OCI-M2 (cell line): ENCODE results near the gene SMIM35.
"Not testable (repeated sequence)": the region's sequence is repeated elsewhere in the genome, so short reads cannot be mapped to it uniquely, and the experiment has no call there.

ENCODE experiments used
- DNase-seq: peaks from one replicate; lab custom pipeline; 2025; ENCODE audit not compliant: unreplicated experiment; lab: John Stamatoyannopoulos, UW

Gene SMIM35

GRCh38 chr11:118046051-118046963, 40.5 kb downstream of the SMIM35 start:
- no peak for DNase-seq

GRCh38 chr11:118045191-118045590, 41.6 kb downstream of the SMIM35 start:
- no peak for DNase-seq

GRCh38 chr11:118042796-118043195, 44.0 kb downstream of the SMIM35 start:
- DNase-seq, result no peak

DNA sequence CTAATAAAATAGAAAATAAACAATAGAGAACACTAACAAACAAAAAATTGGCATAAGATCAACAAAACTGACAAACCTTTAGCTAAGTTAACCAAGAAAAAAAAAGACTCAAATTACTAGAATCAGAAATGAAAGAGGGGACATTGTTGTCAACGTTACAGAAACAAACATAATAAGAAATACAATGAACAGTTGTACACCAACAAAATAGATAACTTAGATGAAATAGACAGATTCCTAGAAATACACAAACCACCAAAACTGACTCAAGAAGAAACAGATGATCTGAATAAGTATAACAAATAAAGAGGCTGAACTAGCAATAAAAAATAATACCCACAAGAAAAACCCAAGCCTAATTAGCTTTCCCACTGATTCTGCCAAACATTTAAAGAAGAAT, 44.6 kb downstream of the SMIM35 start:
- no peak for DNase-seq

GRCh38 chr11:118033443-118033842, 53.3 kb downstream of the SMIM35 start:
- no peak for DNase-seq

DNA sequence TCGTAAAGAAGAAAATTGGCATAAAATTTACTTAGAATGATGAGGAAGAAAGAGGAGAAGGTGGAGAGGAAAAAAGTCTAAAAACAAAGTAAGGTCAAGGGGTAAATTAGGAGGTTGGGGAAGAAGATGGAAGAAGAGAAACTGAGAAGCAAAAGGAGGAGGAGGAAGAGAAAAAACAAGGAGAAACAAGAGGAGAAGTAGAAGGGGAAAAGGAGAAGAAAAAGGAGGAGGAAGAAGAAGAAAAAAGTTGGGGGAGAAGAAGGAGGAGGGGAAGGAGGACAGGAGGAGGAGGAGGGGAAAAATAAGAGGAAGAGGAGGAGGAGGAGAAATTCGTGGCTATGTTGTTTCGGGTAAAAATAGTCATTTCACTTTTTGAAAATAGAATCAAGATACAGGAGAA, 58.1 kb downstream of the SMIM35 start:
- no peak for DNase-seq

- DNase-seq, result no peak
Observed at GRCh38 chr11:118027694-118028093, 59.1 kb downstream of the SMIM35 start.

DNA sequence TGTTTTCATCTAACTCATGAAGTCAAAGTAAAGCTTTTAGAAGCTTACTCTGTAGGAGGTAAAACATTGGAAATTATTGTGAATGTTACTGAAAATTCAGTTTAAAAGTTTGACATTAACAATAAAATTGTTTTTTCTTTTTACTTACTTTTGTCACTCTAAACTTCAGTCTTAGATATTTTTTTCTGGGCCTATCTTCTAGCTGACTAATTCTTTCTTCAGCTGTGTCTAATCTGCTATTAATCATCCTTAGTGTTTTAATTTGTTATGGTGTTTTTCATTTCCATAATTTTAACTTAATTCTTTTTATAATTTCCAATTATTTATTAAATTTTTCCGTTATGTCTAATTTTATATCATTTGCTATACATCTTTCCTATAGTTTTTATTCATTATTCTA, 65.6 kb downstream of the SMIM35 start:
- no peak for DNase-seq

DNA sequence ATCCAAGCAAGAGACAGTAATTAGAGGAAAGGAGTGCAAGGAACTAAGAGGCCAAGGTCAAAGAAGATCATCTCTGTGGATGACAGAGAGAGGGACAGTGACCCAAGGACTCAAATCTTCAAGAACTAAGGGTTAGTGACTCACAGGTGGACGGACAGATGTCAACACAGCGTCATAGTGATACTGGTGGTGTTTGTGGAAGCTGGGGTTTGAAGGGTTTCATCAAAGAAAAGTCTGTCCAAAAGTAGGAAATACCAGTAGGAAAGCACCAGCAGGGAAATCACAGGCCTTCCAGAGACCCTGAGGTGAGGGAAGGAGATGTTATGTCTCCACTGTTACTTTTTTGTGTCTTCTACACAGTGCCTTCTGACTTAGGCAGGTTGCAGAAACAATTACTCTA, 68.4 kb downstream of the SMIM35 start:
- DNase-seq, result no peak

DNA sequence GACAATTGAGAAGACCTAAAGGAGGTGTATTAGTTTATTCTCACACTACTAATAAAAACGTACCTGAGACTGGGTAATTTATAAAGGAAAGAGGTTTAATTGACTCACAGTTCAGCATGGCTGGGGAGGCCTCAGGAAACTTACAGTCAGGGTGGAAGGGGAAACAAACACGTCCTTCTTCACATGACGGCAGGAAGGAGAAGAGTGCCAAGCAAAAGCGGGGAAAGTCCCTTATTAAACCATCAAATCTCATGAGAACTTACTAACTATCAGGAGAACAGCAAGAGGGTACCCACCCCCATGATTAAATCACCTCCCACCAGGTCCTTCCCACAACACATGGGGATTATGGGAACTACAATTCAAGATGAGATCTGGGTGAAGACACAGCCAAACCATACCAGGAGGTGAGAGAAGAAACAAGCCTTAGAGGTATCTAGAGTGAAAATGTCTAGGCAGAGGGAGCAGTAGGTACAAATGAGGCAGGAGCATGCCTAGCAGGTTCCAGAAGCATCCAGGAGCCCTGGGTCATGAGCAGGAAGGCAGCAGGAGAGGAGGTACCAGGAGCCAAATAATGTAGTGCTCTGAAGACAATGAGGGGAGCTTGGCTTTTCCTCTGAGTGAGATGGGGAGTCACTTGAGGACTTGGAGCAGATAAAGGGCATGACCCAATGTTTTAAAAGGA, 69.0 kb downstream of the SMIM35 start:
- DNase-seq, result no peak

- no peak for DNase-seq
Observed at GRCh38 chr11:118017111-118017510, 69.7 kb downstream of the SMIM35 start.

GRCh38 chr11:118016104-118016503, 70.7 kb downstream of the SMIM35 start:
- DNase-seq, result no peak

- no peak for DNase-seq
Observed at GRCh38 chr11:118015385-118015841, 71.3 kb downstream of the SMIM35 start.

DNA sequence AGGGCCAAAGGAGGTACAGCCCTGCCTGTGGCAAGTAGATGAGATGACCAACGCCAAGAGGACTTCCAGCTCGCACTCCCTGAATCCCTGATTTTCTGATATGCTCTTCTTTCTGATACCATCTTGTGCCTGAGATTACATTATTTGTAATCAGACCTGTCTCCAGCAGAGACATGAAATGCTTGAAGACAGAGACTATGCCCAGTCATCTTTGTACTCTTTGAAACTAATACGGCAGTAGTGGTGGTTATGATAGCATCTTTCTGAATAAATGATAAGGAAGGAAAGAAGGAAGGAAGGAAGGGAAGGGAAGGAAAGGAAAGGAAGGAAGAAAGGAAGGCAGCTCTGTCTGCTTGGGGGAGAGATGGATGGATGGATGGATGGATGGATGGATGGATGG, 72.7 kb downstream of the SMIM35 start:
- DNase-seq, result no peak

DNA sequence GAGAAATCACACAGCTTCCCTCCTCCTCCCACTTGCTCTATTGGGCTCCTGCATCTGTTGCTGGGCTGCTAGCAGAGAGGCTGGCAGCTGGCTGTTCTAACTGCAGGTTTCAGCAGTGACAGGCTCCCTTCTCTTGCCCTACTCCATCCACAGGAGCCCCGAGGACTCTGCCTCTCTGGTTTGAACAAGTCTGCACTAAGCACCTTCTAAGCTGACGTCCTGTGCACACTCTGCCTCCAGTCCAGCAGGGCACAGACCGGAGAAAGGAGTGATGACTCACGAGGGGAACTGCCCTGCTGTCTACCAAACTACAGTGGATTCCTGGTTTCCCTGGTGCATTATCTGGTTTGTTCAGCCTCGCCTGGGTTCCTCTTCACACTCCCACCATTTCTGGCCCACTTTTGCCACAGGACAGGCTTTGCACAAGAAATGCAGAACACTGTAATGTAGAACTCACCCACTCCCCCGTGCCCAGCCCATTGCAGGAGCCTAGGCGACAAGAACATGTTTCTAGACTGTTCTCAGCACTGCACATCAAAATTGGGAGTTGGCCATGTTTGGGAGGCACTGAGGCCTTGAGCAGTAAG, 74.6 kb downstream of the SMIM35 start:
- no peak for DNase-seq

GRCh38 chr11:118010738-118011461, 75.9 kb downstream of the SMIM35 start:
- no peak for DNase-seq

DNA sequence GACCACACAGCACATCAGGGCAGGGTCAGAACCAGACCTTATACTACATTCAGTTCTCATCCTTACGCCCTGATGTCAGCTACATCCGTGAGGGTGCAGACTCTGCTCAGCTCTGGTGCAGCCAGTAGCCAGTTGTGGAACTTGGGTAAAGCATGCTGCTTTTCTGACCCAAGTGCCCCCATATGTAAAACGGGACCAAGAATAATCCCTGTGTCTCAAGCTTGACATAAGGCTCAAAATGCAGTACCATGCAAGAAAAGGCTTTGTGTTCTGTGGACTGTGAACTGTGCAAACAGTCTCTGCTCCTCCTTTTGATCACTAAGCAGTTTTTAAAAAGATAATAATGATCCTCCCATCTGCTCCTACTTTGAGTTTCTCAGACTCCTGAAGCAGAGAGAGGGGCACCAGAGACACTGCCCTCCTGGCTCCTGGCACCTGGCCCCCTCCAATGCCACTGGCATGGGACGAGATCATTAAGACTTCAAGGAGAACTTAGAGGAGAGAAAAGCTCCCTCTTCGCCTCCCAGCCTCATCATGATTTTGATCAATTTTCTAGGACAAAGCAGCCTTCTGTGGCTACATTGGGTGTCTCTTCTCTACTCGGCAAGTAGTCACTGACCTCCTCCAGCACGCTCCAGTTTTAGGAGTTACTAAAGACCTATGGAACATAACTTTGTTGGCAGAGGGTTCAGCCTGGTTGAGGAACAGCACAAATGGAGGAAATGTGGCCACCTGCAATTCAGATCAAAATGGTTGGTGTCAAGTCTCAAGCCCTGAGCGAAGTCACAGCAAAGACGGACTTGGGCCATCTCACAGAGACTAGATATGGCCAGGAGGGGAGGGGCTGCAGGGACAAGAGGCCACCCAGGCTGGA, 76.7 kb downstream of the SMIM35 start:
- DNase-seq, result no peak

DNA sequence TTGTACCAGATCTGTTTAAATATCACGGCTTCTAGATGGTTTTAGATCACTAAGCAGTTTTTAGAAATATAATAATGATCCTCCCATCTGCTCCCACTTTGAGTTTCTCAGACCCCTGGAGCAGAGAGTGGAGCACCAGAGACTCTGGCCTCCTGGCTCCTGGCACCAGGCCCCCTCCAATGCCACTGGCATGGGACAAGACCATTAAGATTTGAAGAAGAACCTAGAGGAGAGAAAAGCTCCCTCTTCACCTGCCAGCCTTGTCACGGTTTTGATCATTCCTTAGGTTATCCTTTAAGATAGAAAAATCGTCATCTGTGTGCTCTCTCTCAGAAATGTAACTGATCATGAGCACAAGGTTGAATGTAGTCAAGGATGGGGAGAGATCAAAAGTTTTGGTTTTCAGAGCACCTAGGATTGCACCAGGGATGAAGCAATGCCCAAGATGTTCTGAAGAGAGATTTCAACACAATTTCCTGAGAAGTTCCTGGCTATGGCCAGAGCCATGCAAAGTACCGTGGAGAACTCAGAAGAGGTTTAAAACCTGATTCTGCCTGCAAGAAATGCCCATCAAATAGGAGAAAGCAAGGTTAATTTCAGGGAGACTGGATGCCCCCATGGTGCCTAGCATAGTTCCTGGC, 78.4 kb downstream of the SMIM35 start:
- no peak for DNase-seq

DNA sequence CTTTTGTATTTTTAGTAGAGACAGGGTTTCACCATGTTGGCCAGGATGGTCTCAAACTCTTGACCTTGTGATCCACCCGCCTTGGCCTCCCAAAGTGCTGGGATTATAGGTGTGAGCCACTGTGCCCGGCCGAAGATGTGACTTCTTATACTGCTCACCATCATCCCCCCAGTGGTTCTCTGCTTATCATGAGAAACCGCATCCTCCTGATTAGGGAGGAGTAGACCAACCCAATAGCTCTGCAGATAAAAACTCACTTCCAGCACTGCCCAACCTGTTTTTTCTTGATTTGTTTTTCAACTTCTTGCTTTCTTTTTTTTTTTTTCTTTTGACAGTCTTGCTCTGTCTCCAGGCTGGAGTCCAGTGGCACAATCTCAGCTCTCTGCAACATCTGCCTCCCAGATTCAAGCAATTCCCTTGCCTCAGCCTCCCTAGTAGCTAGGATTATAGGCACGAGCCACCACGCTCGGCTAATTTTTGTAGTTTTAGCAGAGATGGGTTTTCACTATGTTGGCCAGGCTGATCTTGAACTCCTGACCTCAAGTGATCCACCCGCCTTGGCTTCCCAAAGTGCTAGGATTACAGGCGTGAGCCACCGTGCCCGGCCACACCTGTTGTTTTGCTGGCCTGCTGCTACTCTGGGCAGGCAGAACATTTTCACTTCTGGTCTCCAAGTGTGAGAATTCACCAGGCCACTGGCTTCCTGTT, 79.0 kb downstream of the SMIM35 start:
- not testable (repeated sequence) for DNase-seq
